Measurements from ENCODE around the gene EFNA5. TPM values are rescaled to one million over a fixed set of nuclear protein-coding genes. Genes with fewer than 3 reads are reported as not detected.

EFNA5 gene
- total RNA-seq, 4 donors from 2014 or later = 2.4 to 9.2 (median 3.9) TPM

DNA sequence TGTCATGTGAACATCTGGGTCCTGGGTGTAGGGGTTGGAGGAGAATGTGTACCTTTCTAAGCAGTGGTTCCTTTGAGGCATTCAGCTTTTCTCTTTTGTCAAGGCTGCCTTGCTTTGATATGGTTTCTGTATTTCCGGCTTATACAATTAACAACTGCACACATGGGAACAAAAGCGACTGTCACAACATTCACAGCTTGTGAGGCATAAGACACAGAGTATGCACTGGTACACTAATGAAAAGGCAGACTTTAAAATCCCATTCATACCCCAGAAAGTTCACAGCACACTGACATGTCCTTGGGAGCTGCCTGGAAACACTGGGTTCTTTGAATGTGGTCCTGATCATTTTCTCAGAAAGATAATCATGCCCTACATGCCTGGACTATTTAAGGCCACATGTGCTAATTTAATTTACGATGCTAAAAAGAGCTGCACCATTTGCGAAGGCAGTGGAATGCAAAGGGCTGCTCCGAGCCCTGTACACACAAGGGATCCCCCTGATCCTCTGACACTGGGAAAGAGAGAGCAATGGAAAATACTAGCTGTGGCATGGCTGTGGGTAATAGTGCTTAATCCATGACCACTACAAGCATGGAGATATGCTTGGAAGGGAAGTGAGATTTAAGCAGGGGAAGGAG is 131.8 kb downstream of the EFNA5 start:
- Histone ChIP-seq H3K27ac (peak overlapping the region in 1 of 4 donors; percentile 33), H3K36me3 (no peaks in the 10 kb centered on the region), H3K4me3 (no peak overlapping the region), H3K9me3 (no peaks in the 10 kb centered on the region), H3K27me3 (no peaks in the 10 kb centered on the region), H3K4me1 (peaks cover 0 to 25% (median 3%) of the 10 kb centered on the region in 3 donors)
- WGBS, 2 donors (ENCODE audit: low coverage in 1 of 2) = 60 to 77% methylated on average over 2 to 5 of the region's 5 CpGs
- no peak for ATAC-seq
- TF ChIP-seq, protein P1, sequence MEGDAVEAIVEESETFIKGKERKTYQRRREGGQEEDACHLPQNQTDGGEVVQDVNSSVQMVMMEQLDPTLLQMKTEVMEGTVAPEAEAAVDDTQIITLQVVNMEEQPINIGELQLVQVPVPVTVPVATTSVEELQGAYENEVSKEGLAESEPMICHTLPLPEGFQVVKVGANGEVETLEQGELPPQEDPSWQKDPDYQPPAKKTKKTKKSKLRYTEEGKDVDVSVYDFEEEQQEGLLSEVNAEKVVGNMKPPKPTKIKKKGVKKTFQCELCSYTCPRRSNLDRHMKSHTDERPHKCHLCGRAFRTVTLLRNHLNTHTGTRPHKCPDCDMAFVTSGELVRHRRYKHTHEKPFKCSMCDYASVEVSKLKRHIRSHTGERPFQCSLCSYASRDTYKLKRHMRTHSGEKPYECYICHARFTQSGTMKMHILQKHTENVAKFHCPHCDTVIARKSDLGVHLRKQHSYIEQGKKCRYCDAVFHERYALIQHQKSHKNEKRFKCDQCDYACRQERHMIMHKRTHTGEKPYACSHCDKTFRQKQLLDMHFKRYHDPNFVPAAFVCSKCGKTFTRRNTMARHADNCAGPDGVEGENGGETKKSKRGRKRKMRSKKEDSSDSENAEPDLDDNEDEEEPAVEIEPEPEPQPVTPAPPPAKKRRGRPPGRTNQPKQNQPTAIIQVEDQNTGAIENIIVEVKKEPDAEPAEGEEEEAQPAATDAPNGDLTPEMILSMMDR (IDR thresholded peaks at IDR 0.05) = no peak
- TF ChIP-seq POLR2A (IDR thresholded peaks at IDR 0.05) (no peak), POLR2AphosphoS5 (IDR thresholded peaks at IDR 0.05) (no peak), EP300 (IDR thresholded peaks at IDR 0.05) (no peak)

DNA sequence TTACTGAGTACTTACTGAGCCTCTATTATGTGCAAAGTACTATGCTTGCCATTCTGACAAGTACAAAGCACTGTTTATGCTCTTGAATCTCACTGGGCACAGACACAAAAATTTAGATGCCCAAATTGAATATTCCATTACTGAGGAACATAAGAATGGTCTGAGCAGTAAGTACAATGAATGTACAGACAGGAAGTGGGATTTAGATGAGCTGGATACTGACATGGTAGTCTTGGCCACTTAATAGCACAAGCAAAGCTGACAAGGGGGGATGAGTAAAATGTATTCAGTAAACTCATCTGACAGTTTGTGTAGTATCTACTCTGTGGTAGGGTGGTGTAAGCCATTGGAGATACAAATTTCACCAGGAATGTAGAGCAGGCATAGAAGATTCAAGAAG is 132.4 kb downstream of the EFNA5 start:
- Histone ChIP-seq H3K36me3 (no peaks in the 10 kb centered on the region), H3K4me3 (no peak overlapping the region), H3K27me3 (no peaks in the 10 kb centered on the region), H3K9me3 (no peaks in the 10 kb centered on the region), H3K27ac (no peak overlapping the region), H3K4me1 (peaks cover 0 to 19% (median under 1%) of the 10 kb centered on the region in 3 donors)
- TF ChIP-seq, protein P1 (IDR thresholded peaks at IDR 0.05) = no peak
- TF ChIP-seq POLR2A (IDR thresholded peaks at IDR 0.05) = no peak
- TF ChIP-seq EP300 (IDR thresholded peaks at IDR 0.05) = no peak
- no peak for TF ChIP-seq POLR2AphosphoS5 (IDR thresholded peaks at IDR 0.05)
- no peak for ATAC-seq

DNA sequence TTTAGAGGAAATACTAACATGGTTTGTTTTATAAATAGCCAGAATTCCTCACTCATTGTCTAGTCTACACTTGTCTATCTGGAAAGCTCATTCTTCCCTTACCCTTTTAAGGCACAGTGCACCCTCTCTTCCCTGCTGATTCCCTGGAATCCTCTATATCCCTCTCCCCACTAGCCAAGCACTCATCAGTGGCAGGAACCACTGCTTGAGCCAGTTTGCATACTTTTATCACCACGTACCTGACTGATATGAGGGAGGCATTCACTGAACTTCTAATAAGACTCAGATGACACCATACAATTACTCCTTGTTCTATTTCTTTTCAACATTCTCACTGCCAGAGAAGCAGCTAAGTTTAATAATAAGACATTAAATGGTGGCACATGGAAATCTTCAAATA is 134.9 kb downstream of the EFNA5 start:
- Histone ChIP-seq H3K27ac (no peak overlapping the region), H3K4me1 (no peaks in the 10 kb centered on the region), H3K9me3 (no peaks in the 10 kb centered on the region), H3K4me3 (no peak overlapping the region), H3K27me3 (no peaks in the 10 kb centered on the region), H3K36me3 (no peaks in the 10 kb centered on the region)
- no peak for ATAC-seq
- WGBS, 2 donors (ENCODE audit: low coverage in 1 of 2) = 73 to 82% methylated on average over 1 of the region's 1 CpG
- TF ChIP-seq EP300 (IDR thresholded peaks at IDR 0.05) (no peak), POLR2AphosphoS5 (IDR thresholded peaks at IDR 0.05) (no peak), POLR2A (IDR thresholded peaks at IDR 0.05) (no peak)
- TF ChIP-seq, protein P1 (IDR thresholded peaks at IDR 0.05) = no peak

DNA sequence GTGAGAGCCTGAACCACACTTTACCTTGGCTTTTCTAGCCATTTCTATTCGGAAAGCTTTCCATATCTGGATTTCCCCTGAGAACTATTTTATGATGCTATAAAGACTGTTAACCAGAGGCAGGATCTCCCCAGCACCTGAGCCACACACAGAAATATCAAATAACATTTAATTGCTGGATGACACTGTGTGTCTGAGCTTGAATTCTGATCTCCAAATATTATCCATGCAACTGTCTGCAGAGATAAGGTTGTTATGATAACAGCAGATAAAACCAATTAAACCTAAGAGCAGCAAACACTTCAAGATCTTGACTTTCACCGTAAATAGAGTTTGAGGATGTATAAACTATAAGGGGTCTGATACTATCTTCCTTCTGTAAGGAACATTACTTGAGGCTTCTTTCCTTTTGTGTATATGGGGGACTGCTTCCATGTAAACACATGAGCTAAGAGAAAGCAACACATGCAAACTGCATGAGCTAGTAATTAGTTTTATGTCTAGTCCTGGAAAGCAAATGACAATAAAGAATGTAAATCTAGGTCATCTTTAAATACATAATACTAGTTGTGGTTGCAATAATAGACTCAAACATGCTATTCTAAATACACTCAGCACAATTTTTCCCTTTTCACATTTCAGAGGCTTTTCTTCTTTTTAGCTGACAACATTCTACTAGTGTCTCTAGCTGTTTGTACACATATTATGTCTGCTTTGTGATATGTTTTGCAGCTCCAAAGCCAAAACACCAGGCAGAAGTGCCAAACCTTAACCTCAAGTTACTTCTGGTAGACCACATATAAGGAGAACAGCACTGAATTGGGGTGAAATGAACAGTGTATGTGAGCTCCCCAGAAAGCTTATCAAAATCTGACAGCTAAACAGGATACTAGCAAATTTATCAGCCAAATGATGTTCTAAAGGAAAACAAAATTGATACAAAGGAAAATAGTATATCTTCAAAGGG is 136.5 kb downstream of the EFNA5 start:
- no peak overlapping the region for H3K4me3 ChIP-seq
- no peak overlapping the region for H3K27ac ChIP-seq
- WGBS, 2 donors (ENCODE audit: low coverage in 1 of 2) = 78 to 93% methylated on average over 1 of the region's 2 CpGs
- no peaks in the 10 kb centered on the region for H3K9me3 ChIP-seq
- no peak for TF ChIP-seq EP300 (IDR thresholded peaks at IDR 0.05)
- TF ChIP-seq, protein P1 (IDR thresholded peaks at IDR 0.05) = no peak
- no peak for TF ChIP-seq POLR2AphosphoS5 (IDR thresholded peaks at IDR 0.05)
- H3K36me3 ChIP-seq = no peaks in the 10 kb centered on the region
- peaks cover 6% of the 10 kb centered on the region for H3K27me3 ChIP-seq
- ATAC-seq = no peak
- no peaks in the 10 kb centered on the region for H3K4me1 ChIP-seq

All from gastroesophageal sphincter (tissue), 4 donors.